ENCODE measurements around the gene ADD1. TPM values are rescaled to one million over a fixed set of nuclear protein-coding genes. Genes with fewer than 3 reads are reported as not detected.

Gene ADD1
- total and polyA plus RNA-seq, 2 of the 13 experiments (the other 11 are each of a cell fraction or from before 2014, with no cell fraction given), result 73.9 to 122 TPM

GRCh38 chr4:2860391-2861348 lies 17.0 kb downstream of the ADD1 start (continued):
- TF ChIP-seq HMGXB4 (CRISPR knock-in tag; IDR thresholded peaks at IDR 0.05; ENCODE audit: borderline replicate concordance in 1 of 2, low read depth in 1 of 2) (no peak), EZH2 (conservative IDR thresholded peaks at IDR 0.05; ENCODE audit: low read depth, low read length) (no peak), XRCC5 (optimal IDR thresholded peaks at IDR 0.05; ENCODE audit: low read length) (peak; percentile 38), BCLAF1 (IDR thresholded peaks at IDR 0.05) (no peak), NFAT5 (CRISPR knock-in tag; IDR thresholded peaks at IDR 0.05) (no peak), THAP7 (CRISPR knock-in tag; IDR thresholded peaks at IDR 0.05) (no peak), MTF2 (CRISPR knock-in tag; IDR thresholded peaks at IDR 0.05; ENCODE audit: borderline replicate concordance) (no peak), NFATC3 (CRISPR knock-in tag; IDR thresholded peaks at IDR 0.05) (no peak), BORCS8-MEF2B (CRISPR knock-in tag; IDR thresholded peaks at IDR 0.05) (no peak), SIN3A (IDR thresholded peaks at IDR 0.05; ENCODE audit: borderline replicate concordance, low read depth, low read length) (no peak), DBP (CRISPR knock-in tag; IDR thresholded peaks at IDR 0.05; ENCODE audit: not compliant biosample characterization) (no peak), HNRNPUL1 (IDR thresholded peaks at IDR 0.05; ENCODE audit: low read depth, low read length) (no peak), DMAP1 (CRISPR knock-in tag; IDR thresholded peaks at IDR 0.05) (no peak)
- TF ChIP-seq, protein P1, sequence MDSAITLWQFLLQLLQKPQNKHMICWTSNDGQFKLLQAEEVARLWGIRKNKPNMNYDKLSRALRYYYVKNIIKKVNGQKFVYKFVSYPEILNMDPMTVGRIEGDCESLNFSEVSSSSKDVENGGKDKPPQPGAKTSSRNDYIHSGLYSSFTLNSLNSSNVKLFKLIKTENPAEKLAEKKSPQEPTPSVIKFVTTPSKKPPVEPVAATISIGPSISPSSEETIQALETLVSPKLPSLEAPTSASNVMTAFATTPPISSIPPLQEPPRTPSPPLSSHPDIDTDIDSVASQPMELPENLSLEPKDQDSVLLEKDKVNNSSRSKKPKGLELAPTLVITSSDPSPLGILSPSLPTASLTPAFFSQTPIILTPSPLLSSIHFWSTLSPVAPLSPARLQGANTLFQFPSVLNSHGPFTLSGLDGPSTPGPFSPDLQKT (CRISPR knock-in tag; IDR thresholded peaks at IDR 0.05; ENCODE audit: borderline replicate concordance), result no peak
